T-cell (primary cell): ENCODE data around the gene SIPA1L3. TPM values are rescaled to one million over a fixed set of nuclear protein-coding genes. Genes with fewer than 3 reads are reported as not detected.
A peak's percentile ranks its signal among the peaks of the same experiment; 100 is the strongest.
"Not testable (repeated sequence)": the region's sequence is repeated elsewhere in the genome, so short reads cannot be mapped to it uniquely, and the experiment has no call there.

Experiments used
- ATAC-seq, 4 experiments: fragments of 200-7000 bp in 3 of 4; fragments of 150-1000 bp in 1 of 4; cut with Tn5 transposase; replicated peaks in 1 of 4; 1 replicate in 3 of 4; 2 replicates in 1 of 4; pipeline ENCODE4 v1.10.0; 2021; ENCODE audit warnings: moderate library complexity in 3 of 4, mild to moderate bottlenecking in 2 of 4, moderate number of reproducible peaks in 1 of 4
- CTCF ChIA-PET, 2 donors: fragments of 300-600 bp; sonication (Branson Sonifier 250); formaldehyde crosslinking; loops; one replicate each; lab custom pipeline; 2022; ENCODE audit warnings: antibody characterized with exemption in 2 of 2; lab: Charles Lee
- POLR2A ChIA-PET, 2 donors: fragments of 300-600 bp; sonication (Branson Sonifier 250); formaldehyde crosslinking; loops; one replicate each; lab custom pipeline; 2022; ENCODE audit warnings: antibody characterized with exemption in 2 of 2; lab: Charles Lee
- DNase-seq, 35 experiments: peaks; one replicate each; pipeline versions ENCODE4 v3.0.0 to v3.0.0-alpha.2; 2013 to 2023
- H3K27ac ChIP-seq: one replicate; pipeline ENCODE4 v1.5.1; 2013; ENCODE audit warnings: low read length
- H3K27me3 ChIP-seq, 2 experiments: replicated peaks in 1 of 2; 1 replicate in 1 of 2; 2 replicates in 1 of 2; pipeline versions ENCODE4 v1.6.1 to v1.7.0; 2013; ENCODE audit warnings: low read length in 1 of 2, mixed read lengths in 1 of 2; ENCODE audit not compliant: control insufficient read depth in 2 of 2, insufficient read depth in 2 of 2; ENCODE audit errors: extremely low read depth in 1 of 2
- H3K36me3 ChIP-seq, 2 donors: 1 replicate in 1 of 2; 2 replicates in 1 of 2; pipeline versions ENCODE4 v1.6.1 to v1.7.0; 2013; ENCODE audit warnings: low read length in 1 of 2; ENCODE audit not compliant: control insufficient read depth in 2 of 2, insufficient read depth in 1 of 2; ENCODE audit errors: extremely low read depth in 1 of 2
- H3K4me1 ChIP-seq, 2 experiments: 1 replicate in 1 of 2; 2 replicates in 1 of 2; pipeline versions ENCODE4 v1.6.1 to v1.7.0; 2013; ENCODE audit warnings: low read length in 2 of 2, mixed read lengths in 1 of 2; ENCODE audit not compliant: insufficient read depth in 2 of 2, control insufficient read depth in 1 of 2; ENCODE audit errors: extremely low read depth in 1 of 2
- H3K4me3 ChIP-seq, 2 donors: 1 replicate in 1 of 2; 2 replicates in 1 of 2; pipeline versions ENCODE4 v1.5.1 to v1.7.0; 2013; ENCODE audit warnings: mild to moderate bottlenecking in 2 of 2, low read length in 1 of 2, moderate library complexity in 1 of 2; ENCODE audit not compliant: control insufficient read depth in 1 of 2; ENCODE audit errors: extremely low read depth in 1 of 2
- H3K9me3 ChIP-seq: 2 replicates; pipeline ENCODE4 v1.7.0; 2013
- H3K27ac Mint-ChIP-seq, 2 donors: one replicate each; pipeline ENCODE4 v1.8.0; 2020 to 2021; ENCODE audit warnings: mild to moderate bottlenecking in 2 of 2, mixed read lengths in 2 of 2
- H3K27me3 Mint-ChIP-seq, 2 donors: one replicate each; pipeline ENCODE4 v1.8.0; 2021 to 2022; ENCODE audit warnings: mixed read lengths in 2 of 2
- H3K36me3 Mint-ChIP-seq: one replicate; pipeline ENCODE4 v1.8.0; 2021; ENCODE audit warnings: mixed read lengths
- H3K4me1 Mint-ChIP-seq, 3 donors: one replicate each; pipeline ENCODE4 v1.8.0; 2020 to 2022; ENCODE audit warnings: mixed read lengths in 3 of 3, mild to moderate bottlenecking in 1 of 3
- H3K4me3 Mint-ChIP-seq, 3 donors: one replicate each; pipeline ENCODE4 v1.8.0; 2020 to 2022; ENCODE audit warnings: mild to moderate bottlenecking in 3 of 3, mixed read lengths in 3 of 3, moderate library complexity in 3 of 3
- H3K9me3 Mint-ChIP-seq, 3 donors: one replicate each; pipeline ENCODE4 v1.8.0; 2020 to 2022; ENCODE audit warnings: mixed read lengths in 3 of 3
- WGBS: methylation state at CpG from one replicate; pipeline ENCODE4 v1.1.5; 2013; ENCODE audit warnings: missing lambda C conversion rate; ENCODE audit not compliant: insufficient coverage; 5-methylcytosine and 5-hydroxymethylcytosine counted together
- total RNA-seq, 35 experiments: library from RNA in 6 of 35; stranded (reverse) in 6 of 35; fragments of 120-200 nt in 1 of 35; gene quantifications; one replicate each; pipeline versions ENCODE4 v1.2.1 to v1.2.4 and lab custom pipeline; 2013 to 2026

Gene SIPA1L3
- total RNA-seq, 5 donors from 2014 or later (not counting 1 experiment from before 2014, with no cell fraction given): 26.2 to 40.6 (median 35.5) TPM

DNA sequence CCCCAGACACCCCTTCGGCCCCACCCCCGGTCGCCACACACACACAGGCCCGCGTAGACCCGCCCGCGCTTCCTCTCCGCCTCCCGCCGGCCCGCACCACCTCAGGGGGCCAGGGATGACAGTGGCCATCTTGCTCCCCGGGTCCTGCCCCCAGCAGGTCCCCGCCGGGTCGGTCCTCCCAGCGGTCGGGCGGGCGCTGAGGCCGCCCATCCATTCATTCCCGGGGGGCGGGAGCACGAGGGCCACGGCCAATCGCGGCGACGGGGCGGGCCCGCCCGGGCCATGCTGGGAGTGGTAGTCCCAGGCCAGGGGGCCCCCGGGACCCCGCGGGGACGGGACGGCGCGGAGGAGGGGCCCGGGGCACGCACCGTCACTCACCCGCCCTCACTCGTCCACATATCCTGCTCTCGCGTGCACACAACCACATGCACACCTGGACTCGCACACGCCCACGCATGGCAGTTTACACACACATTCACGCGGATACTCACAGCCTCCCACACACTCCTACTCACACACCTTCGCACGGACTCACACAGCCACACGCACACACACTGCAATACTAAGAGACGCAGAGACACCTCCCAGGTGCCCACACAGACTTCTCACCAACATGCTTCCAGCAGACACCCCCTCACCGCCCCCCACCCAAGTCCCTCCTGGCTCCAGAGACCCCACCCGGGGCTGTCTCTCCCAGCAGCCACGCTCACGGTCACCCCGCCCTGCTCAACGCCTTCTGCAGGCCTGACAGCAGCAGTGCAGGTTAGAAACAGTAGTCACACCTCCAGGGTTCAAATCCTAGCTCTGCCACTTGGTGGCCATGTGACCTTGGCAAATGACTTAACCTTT, 317.2 kb downstream of the SIPA1L3 start, which contains the start of gene DPF1:
TSS of gene DPF1 (minus strand) at position 209 of the 849 bp plus-strand sequence. CDS start at position 129, 80 bp downstream.
- no peaks in the 10 kb centered on the region for H3K36me3 ChIP-seq
- Mint-ChIP-seq H3K27ac (no peak within 1 kb of the TSS), H3K27me3 (peaks cover 55 to 75% of the 10 kb centered on the region in 2 donors), H3K4me3 (peak within 1 kb of the TSS; percentile 43 to 80 (median 72)), H3K36me3 (no peaks in the 10 kb centered on the region), H3K9me3 (no peaks in the 10 kb centered on the region), H3K4me1 (peaks cover 26 to 35% (median 31%) of the 10 kb centered on the region in 3 donors)
- H3K27me3 ChIP-seq: peaks cover 17 to 92% of the 10 kb centered on the region in 2 experiments
- H3K27ac ChIP-seq: no peak within 1 kb of the TSS
- H3K9me3 ChIP-seq: no peaks in the 10 kb centered on the region
- H3K4me1 ChIP-seq: peaks cover 8 to 31% of the 10 kb centered on the region in 2 experiments
- ATAC-seq (peak; percentile 71 to 89 (median 74)), DNase-seq (peak in 19 of 35 experiments; percentile 3 to 46 (median 21))
- POLR2A ChIA-PET: no interaction called here
- CTCF ChIA-PET: interaction anchor here in 1 of 2 donors (1.2 kb wide), 1 partner anchor 322 kb away, joined by 3 read pairs; no protein-coding TSS in a partner anchor
- peak within 1 kb of the TSS in 1 of 2 donors; percentile 52 for H3K4me3 ChIP-seq
- under 1% methylated on average over 57 of the region's 61 CpGs for WGBS

DNA sequence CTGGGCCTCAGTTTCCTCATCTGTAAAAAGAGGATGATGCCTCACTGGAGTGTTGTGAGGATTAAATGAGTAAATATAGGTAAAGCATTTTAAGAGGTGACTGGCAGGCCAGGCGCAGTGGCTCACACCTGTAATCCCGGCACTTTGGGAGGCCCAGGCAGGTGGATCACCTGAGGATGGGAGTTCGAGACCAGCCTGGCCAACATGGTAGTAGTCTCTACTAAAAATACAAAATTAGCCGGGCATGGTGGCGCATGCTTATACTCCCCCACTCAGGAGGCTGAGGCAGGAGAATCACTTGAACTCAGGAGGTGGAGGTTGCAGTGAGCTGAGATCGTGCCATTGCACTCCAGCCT, 317.8 kb downstream of the SIPA1L3 start:
- Mint-ChIP-seq H3K4me3 (peak overlapping the region in 2 of 3 donors; percentile 43 to 80), H3K4me1 (peaks cover 27 to 35% (median 32%) of the 10 kb centered on the region in 3 donors), H3K27me3 (peaks cover 51 to 71% of the 10 kb centered on the region in 2 donors)
- POLR2A ChIA-PET, H3K9me3 Mint-ChIP-seq, H3K4me3 ChIP-seq, ATAC-seq, DNase-seq, H3K36me3 Mint-ChIP-seq, H3K9me3 ChIP-seq, H3K27ac ChIP-seq, H3K27ac Mint-ChIP-seq, H3K36me3 ChIP-seq: not testable (repeated sequence)
- CTCF ChIA-PET: interaction anchor here (0.6 to 1.2 kb wide), 3 partner anchors 178 to 1834 kb away, joined by 3 to 4 read pairs (median 3); no protein-coding TSS in a partner anchor
- no CpG with 5 or more reads among the region's 6 CpGs for WGBS
- Histone ChIP-seq H3K27me3 (peaks cover 18 to 90% of the 10 kb centered on the region in 2 experiments), H3K4me1 (peaks cover 8 to 34% of the 10 kb centered on the region in 2 experiments)

DNA sequence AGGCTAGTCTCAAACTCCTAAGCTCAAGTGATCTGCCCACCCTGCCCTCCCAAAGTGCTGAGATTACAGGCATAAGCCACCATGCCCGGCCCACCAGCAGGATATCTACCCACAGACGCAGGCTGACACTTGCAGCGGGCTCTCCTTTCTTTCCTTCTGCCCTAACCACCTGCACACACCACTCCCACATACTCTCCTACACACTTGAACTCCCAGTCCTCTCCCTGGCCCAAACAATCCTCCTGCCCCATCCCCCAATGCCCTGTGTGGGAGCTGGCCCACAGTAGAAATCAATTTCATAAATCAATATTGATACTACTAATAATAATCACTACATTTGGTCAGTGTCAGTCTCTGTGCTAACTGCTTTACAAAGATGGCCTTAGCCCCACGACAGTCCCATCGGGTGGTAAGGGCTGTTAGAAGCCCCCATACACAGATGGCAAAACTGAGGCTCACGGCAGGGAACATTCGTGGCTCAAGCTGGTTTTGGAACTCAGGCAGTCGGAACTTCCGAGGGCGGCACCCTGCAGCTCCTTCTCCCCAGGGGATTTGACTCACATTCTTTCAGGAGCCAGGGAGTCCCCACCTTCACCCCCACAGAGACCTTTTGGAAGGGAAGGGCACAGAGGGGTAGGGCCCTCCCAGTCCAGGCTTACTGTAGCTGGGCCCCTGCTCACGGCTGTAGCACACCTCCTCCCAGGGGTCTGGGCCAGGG, 320.4 kb downstream of the SIPA1L3 start:
- Histone ChIP-seq H3K27me3 (peaks cover 19 to 84% of the 10 kb centered on the region in 2 experiments), H3K4me3 (no peak overlapping the region), H3K27ac (no peak overlapping the region), H3K4me1 (peaks cover 8 to 36% of the 10 kb centered on the region in 2 experiments), H3K36me3 (no peaks in the 10 kb centered on the region), H3K9me3 (no peaks in the 10 kb centered on the region)
- Mint-ChIP-seq H3K4me3 (peak overlapping the region in 1 of 3 donors; percentile 48), H3K27me3 (peaks cover 45 to 70% of the 10 kb centered on the region in 2 donors), H3K4me1 (peaks cover 28 to 35% (median 34%) of the 10 kb centered on the region in 3 donors), H3K36me3 (no peaks in the 10 kb centered on the region), H3K27ac (no peak overlapping the region), H3K9me3 (no peaks in the 10 kb centered on the region)
- DNase-seq (no peak), ATAC-seq (no peak)
- ChIA-PET POLR2A (no interaction called here), CTCF (interaction anchor here in 1 of 2 donors (0.9 kb wide), 1 partner anchor 147 kb away, joined by 3 read pairs; the partner anchor contains the start of gene PSMD8)
- 68% methylated on average over 7 of the region's 11 CpGs for WGBS

DNA sequence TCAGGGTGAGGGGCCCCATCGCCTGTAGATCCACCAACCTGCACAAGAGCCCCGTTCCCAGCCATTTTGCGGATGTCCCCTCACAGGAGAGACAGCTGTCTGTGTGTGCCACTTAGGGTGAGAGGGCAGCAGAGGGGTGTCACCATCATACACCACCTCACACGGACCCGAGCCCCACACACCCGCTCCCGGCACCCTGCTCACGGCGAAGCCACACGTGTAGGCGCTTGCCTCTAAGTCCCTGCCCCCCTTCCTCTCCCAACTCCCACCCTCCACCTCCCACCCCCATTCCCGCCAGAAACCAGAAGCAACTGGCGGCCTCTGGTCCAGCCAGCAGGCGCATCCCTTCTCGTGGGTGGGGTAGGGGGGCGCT, 321.0 kb downstream of the SIPA1L3 start:
- peaks cover 17 to 84% of the 10 kb centered on the region in 2 experiments for H3K27me3 ChIP-seq
- CTCF ChIA-PET: no interaction called here
- POLR2A ChIA-PET: no interaction called here

DNA sequence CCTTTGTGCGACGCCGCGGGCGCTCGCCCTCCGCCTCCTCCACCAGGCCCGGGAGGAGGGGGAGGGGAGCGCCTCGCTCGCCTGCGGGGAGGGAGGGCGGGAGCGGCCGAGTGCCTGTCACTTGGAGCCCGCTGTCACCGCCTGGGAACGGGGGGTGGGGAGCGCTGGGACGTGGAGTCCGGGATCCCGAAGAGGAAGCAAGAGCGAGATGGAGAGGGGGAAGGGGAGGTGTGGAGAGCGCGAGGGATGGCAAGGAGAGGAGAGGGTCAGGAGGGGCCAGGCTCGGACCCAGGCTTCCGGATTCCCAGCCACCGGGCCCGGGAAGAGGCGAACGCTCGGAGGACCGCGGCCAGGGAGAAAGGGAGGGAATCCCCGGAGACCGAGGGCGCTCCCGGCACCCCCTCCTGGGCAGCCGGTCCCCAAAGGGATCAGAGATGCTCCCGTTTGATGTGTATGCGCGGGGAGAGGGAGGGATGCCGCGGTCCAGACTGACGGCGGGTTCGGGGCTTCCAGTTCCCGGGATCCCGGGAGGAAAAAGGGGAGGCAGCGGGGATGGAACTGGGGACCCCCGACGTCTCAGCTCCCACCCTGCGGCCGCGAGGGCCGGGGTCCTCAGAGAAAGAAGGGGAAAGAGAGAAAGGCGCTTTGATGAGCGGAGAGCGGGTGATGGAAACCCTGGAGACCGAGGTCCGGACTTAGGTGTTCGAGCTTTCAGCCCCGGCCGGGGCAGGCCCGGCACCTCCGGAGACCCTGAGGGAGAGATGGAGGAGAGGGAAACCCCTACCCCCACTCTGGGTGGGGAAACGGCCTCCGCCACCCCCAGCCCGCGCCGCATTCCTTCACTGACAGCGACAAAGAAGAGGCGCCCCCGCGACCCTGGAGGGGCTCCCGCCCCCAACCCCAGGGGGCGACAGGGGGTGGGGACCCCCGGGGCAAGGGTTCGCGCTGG, 321.8 kb downstream of the SIPA1L3 start:
- Histone ChIP-seq H3K27me3 (peaks cover 15 to 86% of the 10 kb centered on the region in 2 experiments), H3K27ac (no peak overlapping the region), H3K9me3 (no peaks in the 10 kb centered on the region), H3K36me3 (no peaks in the 10 kb centered on the region), H3K4me1 (peaks cover 7 to 35% of the 10 kb centered on the region in 2 experiments), H3K4me3 (no peak overlapping the region)
- H3K36me3 Mint-ChIP-seq: no peaks in the 10 kb centered on the region
- under 1% methylated on average over 49 of the region's 80 CpGs for WGBS
- DNase-seq: no peak
- ATAC-seq: no peak
- peak overlapping the region in 2 of 3 donors; percentile 25 to 74 for H3K4me3 Mint-ChIP-seq
- H3K27me3 Mint-ChIP-seq: peaks cover 39 to 64% of the 10 kb centered on the region in 2 donors
- no peaks in the 10 kb centered on the region for H3K9me3 Mint-ChIP-seq
- ChIA-PET POLR2A (no interaction called here), CTCF (no interaction called here)
- peaks cover 19 to 25% (median 24%) of the 10 kb centered on the region in 3 donors for H3K4me1 Mint-ChIP-seq
- no peak overlapping the region for H3K27ac Mint-ChIP-seq

More for the DNA sequence above, 321.0 kb downstream of the SIPA1L3 start:
- H3K4me3 ChIP-seq: no peak overlapping the region
- H3K36me3 ChIP-seq: no peaks in the 10 kb centered on the region
- H3K9me3 ChIP-seq: no peaks in the 10 kb centered on the region
- no peak overlapping the region for H3K27ac ChIP-seq
- peaks cover 26 to 32% (median 32%) of the 10 kb centered on the region in 3 donors for H3K4me1 Mint-ChIP-seq
- DNase-seq (no peak), ATAC-seq (no peak)
- no CpG with 5 or more reads among the region's 16 CpGs for WGBS
- no peaks in the 10 kb centered on the region for H3K9me3 Mint-ChIP-seq
- H3K36me3 Mint-ChIP-seq: no peaks in the 10 kb centered on the region
- H3K4me3 Mint-ChIP-seq: peak overlapping the region in 1 of 3 donors; percentile 48
- no peak overlapping the region for H3K27ac Mint-ChIP-seq
- H3K27me3 Mint-ChIP-seq: peaks cover 45 to 70% of the 10 kb centered on the region in 2 donors
- H3K4me1 ChIP-seq: peaks cover 8 to 36% of the 10 kb centered on the region in 2 experiments
